Measurements from ENCODE around the gene VASH2. TPM values are rescaled to one million over a fixed set of nuclear protein-coding genes. Genes with fewer than 3 reads are reported as not detected.

VASH2 gene
- total RNA-seq, 1 donor from 2014 or later, result not detected

DNA sequence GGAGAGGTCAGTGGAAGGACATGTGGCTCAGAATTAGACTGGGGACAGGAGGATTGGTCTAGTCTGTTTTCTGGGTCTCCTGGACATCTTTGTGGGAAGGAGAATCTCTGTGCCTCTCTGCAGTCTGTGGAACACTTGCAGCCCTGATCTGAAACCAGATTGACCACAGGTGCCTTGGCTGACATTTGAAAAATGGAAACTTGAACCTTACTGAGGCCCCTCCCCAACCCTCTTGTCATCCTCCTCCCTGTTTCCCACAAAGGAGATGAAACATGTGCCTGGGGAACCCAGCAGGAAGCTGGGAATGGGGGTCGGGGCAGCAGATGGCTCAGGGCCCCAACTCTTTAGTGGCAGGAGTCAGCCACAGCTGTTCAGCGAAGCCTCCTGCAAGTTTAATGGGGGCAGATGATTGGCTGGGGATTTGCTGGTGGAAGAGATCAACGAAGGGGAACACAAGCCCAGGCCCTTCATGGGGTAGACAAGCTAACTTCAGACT, 18.1 kb downstream of the VASH2 start:
- DNase-seq (ENCODE audit: low read depth) (no peak), FAIRE-seq (no peak)
- Histone ChIP-seq H3K27me3 (ENCODE audit: control insufficient read depth, insufficient read depth, low read length) (no peaks in the 10 kb centered on the region), H3K36me3 (ENCODE audit: control insufficient read depth, insufficient read depth, low read length) (no peaks in the 10 kb centered on the region), H3K4me3 (ENCODE audit: low read depth, low read length) (no peak overlapping the region)
- TF ChIP-seq, protein P1, sequence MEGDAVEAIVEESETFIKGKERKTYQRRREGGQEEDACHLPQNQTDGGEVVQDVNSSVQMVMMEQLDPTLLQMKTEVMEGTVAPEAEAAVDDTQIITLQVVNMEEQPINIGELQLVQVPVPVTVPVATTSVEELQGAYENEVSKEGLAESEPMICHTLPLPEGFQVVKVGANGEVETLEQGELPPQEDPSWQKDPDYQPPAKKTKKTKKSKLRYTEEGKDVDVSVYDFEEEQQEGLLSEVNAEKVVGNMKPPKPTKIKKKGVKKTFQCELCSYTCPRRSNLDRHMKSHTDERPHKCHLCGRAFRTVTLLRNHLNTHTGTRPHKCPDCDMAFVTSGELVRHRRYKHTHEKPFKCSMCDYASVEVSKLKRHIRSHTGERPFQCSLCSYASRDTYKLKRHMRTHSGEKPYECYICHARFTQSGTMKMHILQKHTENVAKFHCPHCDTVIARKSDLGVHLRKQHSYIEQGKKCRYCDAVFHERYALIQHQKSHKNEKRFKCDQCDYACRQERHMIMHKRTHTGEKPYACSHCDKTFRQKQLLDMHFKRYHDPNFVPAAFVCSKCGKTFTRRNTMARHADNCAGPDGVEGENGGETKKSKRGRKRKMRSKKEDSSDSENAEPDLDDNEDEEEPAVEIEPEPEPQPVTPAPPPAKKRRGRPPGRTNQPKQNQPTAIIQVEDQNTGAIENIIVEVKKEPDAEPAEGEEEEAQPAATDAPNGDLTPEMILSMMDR (IDR thresholded peaks at IDR 0.05; ENCODE audit: insufficient read depth, low read length, severe bottlenecking), result no peak

DNA sequence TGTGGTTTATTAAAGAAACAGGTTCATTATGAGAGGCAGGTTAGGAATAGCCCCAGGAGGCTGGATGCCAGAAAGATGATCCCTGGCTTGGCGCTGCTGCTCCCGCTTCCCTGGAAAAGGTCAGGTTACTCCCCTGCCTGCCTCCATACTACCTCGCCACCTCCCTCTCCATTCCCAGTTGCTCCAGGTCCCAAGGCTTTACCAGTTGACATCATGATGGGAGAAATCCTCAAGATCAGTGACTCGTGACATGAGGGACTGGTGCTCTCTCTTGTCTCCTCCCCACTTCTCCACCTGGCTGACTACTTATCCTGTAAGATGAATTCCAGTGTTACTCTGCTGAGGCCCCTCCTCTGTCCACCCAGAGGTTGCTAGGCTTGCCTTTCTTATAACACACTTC, 19.7 kb downstream of the VASH2 start:
- Histone ChIP-seq H3K4me3 (ENCODE audit: low read depth, low read length) (no peak overlapping the region), H3K27me3 (ENCODE audit: control insufficient read depth, insufficient read depth, low read length) (no peaks in the 10 kb centered on the region), H3K36me3 (ENCODE audit: control insufficient read depth, insufficient read depth, low read length) (no peaks in the 10 kb centered on the region)
- FAIRE-seq (no peak), DNase-seq (ENCODE audit: low read depth) (no peak)
- TF ChIP-seq, protein P1 (IDR thresholded peaks at IDR 0.05; ENCODE audit: insufficient read depth, low read length, severe bottlenecking), result no peak

DNA sequence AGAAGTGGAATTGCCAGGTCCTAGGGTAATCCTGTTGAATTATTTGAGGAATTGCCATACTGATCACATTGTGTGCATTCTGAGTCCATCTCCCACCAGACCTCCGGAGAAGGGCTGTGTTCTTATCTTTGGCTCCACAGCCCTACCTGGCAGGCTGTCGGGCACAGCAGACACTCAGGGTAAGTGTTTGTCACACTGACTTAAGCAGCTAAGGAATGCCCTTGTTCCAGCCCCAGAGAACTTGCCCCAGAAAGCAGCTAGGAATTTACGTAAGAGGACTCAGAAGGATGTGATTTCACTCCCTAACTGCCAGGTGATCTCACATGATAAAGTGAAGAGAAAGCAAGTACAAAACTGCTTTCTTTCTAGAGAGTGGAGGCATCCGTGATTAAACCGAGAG, 21.0 kb downstream of the VASH2 start:
- TF ChIP-seq, protein P1 (IDR thresholded peaks at IDR 0.05; ENCODE audit: insufficient read depth, low read length, severe bottlenecking), result no peak
- no peak for FAIRE-seq
- Histone ChIP-seq H3K4me3 (ENCODE audit: low read depth, low read length) (no peak overlapping the region), H3K27me3 (ENCODE audit: control insufficient read depth, insufficient read depth, low read length) (no peaks in the 10 kb centered on the region), H3K36me3 (ENCODE audit: control insufficient read depth, insufficient read depth, low read length) (no peaks in the 10 kb centered on the region)
- DNase-seq (ENCODE audit: low read depth), result no peak

DNA sequence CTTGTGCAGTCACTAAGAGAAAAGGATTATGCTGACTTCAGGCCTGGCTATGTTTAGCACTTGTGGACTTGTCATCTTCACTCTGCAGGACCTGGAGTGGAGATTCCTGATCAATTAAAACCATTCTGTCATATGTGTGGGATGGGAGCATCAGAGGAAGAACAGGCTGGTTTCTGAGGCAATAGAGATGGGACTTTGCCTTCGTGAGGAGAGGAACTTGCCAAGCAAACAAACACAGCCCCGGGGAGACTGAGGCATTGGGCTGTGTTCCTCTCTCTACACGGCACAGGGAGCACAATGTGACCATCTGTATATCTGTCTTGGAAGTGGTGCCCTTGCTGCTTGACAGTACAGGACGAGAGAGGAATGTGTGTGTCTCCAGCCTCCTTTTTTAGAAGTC, 23.1 kb downstream of the VASH2 start:
- H3K36me3 ChIP-seq (ENCODE audit: control insufficient read depth, insufficient read depth, low read length), result no peaks in the 10 kb centered on the region
- no peak for DNase-seq (ENCODE audit: low read depth)
- no peaks in the 10 kb centered on the region for H3K27me3 ChIP-seq (ENCODE audit: control insufficient read depth, insufficient read depth, low read length)
- TF ChIP-seq, protein P1 (IDR thresholded peaks at IDR 0.05; ENCODE audit: insufficient read depth, low read length, severe bottlenecking), result no peak
- H3K4me3 ChIP-seq (ENCODE audit: low read depth, low read length), result no peak overlapping the region
- FAIRE-seq, result no peak

DNA sequence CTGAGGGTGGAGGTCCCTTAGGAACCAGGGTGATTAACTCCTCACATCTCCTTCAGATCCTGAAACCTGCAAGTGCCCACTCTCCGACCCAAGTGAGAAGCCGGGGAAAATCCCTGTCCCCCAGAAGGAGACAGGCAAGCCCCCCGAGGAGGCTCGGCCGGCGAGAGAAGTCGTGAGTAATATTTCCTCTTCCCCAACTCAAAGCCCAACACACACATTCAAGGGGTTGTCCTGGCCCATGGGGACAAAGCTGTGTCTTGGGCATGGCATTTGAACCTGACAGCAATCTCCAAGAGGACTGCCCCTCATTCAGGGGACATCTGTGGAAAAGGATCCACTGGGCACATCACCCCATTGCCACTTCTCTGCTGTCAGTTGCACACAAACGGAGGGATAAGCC, 23.6 kb downstream of the VASH2 start:
- DNase-seq (ENCODE audit: low read depth), result no peak
- TF ChIP-seq, protein P1 (IDR thresholded peaks at IDR 0.05; ENCODE audit: insufficient read depth, low read length, severe bottlenecking), result no peak
- Histone ChIP-seq H3K36me3 (ENCODE audit: control insufficient read depth, insufficient read depth, low read length) (no peaks in the 10 kb centered on the region), H3K4me3 (ENCODE audit: low read depth, low read length) (no peak overlapping the region), H3K27me3 (ENCODE audit: control insufficient read depth, insufficient read depth, low read length) (no peaks in the 10 kb centered on the region)
- FAIRE-seq, result no peak

DNA sequence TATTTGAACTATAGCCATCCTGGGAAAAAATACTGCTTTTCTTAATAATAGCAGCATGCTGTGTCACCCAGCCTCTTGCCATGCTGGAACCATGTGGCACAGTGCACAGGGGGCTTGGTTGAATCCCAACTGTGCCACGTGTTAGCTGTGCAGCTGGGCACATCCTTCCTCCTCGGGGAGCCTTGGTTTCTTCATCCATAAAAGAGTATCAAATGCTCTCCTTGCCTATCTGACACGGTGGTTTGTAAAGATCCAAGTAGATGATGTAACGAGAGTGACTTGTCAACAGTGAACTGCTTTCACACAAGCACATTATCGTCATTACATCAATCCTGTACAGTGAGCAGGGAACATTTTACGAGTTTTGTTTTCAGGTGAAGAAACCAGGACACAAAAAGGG, 24.4 kb downstream of the VASH2 start:
- Histone ChIP-seq H3K27me3 (ENCODE audit: control insufficient read depth, insufficient read depth, low read length) (no peaks in the 10 kb centered on the region), H3K4me3 (ENCODE audit: low read depth, low read length) (no peak overlapping the region), H3K36me3 (ENCODE audit: control insufficient read depth, insufficient read depth, low read length) (no peaks in the 10 kb centered on the region)
- FAIRE-seq, result no peak
- DNase-seq (ENCODE audit: low read depth), result no peak
- TF ChIP-seq, protein P1 (IDR thresholded peaks at IDR 0.05; ENCODE audit: insufficient read depth, low read length, severe bottlenecking), result no peak
